K562 (cell line): Measurements from ENCODE around the gene C4orf50. TPM values are rescaled to one million over a fixed set of nuclear protein-coding genes. Genes with fewer than 3 reads are reported as not detected.

ENCODE experiments used
- C11orf30 ChIP-seq: fragments of 450-650 bp; IDR thresholded peaks from 2 replicates; pipeline ENCODE4 v1.6.1; 2016; ENCODE audit warnings: low read depth, mild to moderate bottlenecking
- CTCF ChIP-seq, 3 experiments: IDR thresholded peaks in 2 of 3; conservative IDR thresholded peaks in 1 of 3; 2 replicates each; pipeline ENCODE4 v1.5.1; 2011 to 2012; ENCODE audit warnings: low read length in 3 of 3, mild to moderate bottlenecking in 3 of 3, control low read depth in 2 of 3, improper control_type of control experiment in 1 of 3, inconsistent platforms in 1 of 3, low read depth in 1 of 3, mixed read lengths in 1 of 3, moderate library complexity in 1 of 3; ENCODE audit not compliant: insufficient read depth in 2 of 3
- JUN ChIP-seq, 2 experiments: sonication (generic) in 1 of 2; formaldehyde crosslinking in 1 of 2; IDR thresholded peaks; 2 replicates each; pipeline versions ENCODE4 v1.6.1 to v1.8.0; 2012 to 2022; ENCODE audit warnings: borderline replicate concordance in 2 of 2, mild to moderate bottlenecking in 2 of 2, improper control_type of control experiment in 1 of 2, low read depth in 1 of 2, low read length in 1 of 2, missing genetic modification reagents in 1 of 2
- MAFG ChIP-seq: fragments of 450-650 bp; conservative IDR thresholded peaks from 2 replicates; pipeline ENCODE4 v1.6.1; 2016; ENCODE audit warnings: missing genetic modification characterization, missing compliant biosample characterization
- RFX1 ChIP-seq: fragments of 450-650 bp; IDR thresholded peaks from 2 replicates; pipeline ENCODE4 v1.6.1; 2016; ENCODE audit warnings: mild to moderate bottlenecking, moderate library complexity
- ZNF12 ChIP-seq: sonication (generic); formaldehyde crosslinking; IDR thresholded peaks from 2 replicates; pipeline ENCODE4 v1.4.0; 2020; ENCODE audit warnings: mild to moderate bottlenecking, missing genetic modification reagents
- ZNF23 ChIP-seq: fragments of 250-450 bp; sonication (Bioruptor Pico); IDR thresholded peaks from 2 replicates; pipeline ENCODE4 v1.4.0; 2020; ENCODE audit warnings: mild to moderate bottlenecking
- ZNF316 ChIP-seq: fragments of 450-650 bp; IDR thresholded peaks from 2 replicates; pipeline ENCODE4 v1.6.1; 2016
- ZNF696 ChIP-seq: fragments of 250-450 bp; sonication (Bioruptor Pico); conservative IDR thresholded peaks from 2 replicates; pipeline ENCODE4 v1.4.0; 2020; ENCODE audit warnings: mild to moderate bottlenecking, moderate library complexity
- polyA plus RNA-seq, 8 experiments: library from polyadenylated mRNA; depleted of rRNA in 4 of 8; stranded (reverse) in 5 of 8; unstranded in 3 of 8; fragments of >200 nt; fragmentation: Nextera tagmentation in 2 of 8; fragmentation: Illumina TruSeq in 1 of 8; extraction: Ambion mirVana in 2 of 8; extraction: Trizol in 1 of 8; gene quantifications; 2 replicates each; pipeline versions ENCODE4 v1.2.1 to v1.2.3, GENCODE V29; 2011 to 2014; ENCODE audit warnings: inconsistent platforms in 1 of 8, missing spikeins in 1 of 8
- total RNA-seq, 7 experiments: library from RNA; depleted of rRNA in 6 of 7; stranded (reverse); fragments of >200 nt in 6 of 7; fragmentation: Illumina TruSeq in 2 of 7; extraction: Trizol in 2 of 7; gene quantifications; 2 replicates each; pipeline versions ENCODE4 v1.2.1 to v1.2.3, GENCODE V29; 2011 to 2021; ENCODE audit warnings: low replicate concordance in 1 of 7
- TF ChIP-seq, protein P1 (sequence below): fragments of 450-650 bp; IDR thresholded peaks from 2 replicates; pipeline ENCODE4 v1.6.1; 2017; ENCODE audit warnings: antibody characterized with exemption, mild to moderate bottlenecking
- TF ChIP-seq, protein P2 (sequence below), 2 experiments: fragments of 450-650 bp; formaldehyde crosslinking in 1 of 2; IDR thresholded peaks; 2 replicates each; pipeline versions ENCODE4 v1.4.0 to v1.6.1; 2014 to 2020; ENCODE audit warnings: mild to moderate bottlenecking in 2 of 2, borderline replicate concordance in 1 of 2, low read depth in 1 of 2

Gene C4orf50
- total and polyA plus RNA-seq, 9 of the 15 experiments (the other 6 are each of a cell fraction or from before 2014, with no cell fraction given): not detected

- TF ChIP-seq CTCF (IDR thresholded peaks at IDR 0.05 in 2 of 3, conservative IDR thresholded peaks at IDR 0.05 in 1 of 3; ENCODE audit: insufficient read depth in 2 of 3, low read depth in 1 of 3, low read length in 3 of 3) (peak in 2 of 3 experiments; percentile 6 to 24; a peak in 2 of 6 replicates), ZNF23 (CRISPR knock-in tag) (no peak), JUN (IDR thresholded peaks at IDR 0.05; ENCODE audit: borderline replicate concordance, low read depth, low read length) (no peak), JUN (CRISPR knock-in tag; IDR thresholded peaks at IDR 0.05; ENCODE audit: borderline replicate concordance) (no peak), ZNF316 (peak; percentile 37; the same call in 1 of the 2 replicates), C11orf30 (peak; percentile 66), ZNF696 (CRISPR knock-in tag) (no peak), RFX1 (no peak), ZNF12 (CRISPR knock-in tag) (no peak), MAFG (tag) (peak; percentile 75)
- TF ChIP-seq, protein P1, sequence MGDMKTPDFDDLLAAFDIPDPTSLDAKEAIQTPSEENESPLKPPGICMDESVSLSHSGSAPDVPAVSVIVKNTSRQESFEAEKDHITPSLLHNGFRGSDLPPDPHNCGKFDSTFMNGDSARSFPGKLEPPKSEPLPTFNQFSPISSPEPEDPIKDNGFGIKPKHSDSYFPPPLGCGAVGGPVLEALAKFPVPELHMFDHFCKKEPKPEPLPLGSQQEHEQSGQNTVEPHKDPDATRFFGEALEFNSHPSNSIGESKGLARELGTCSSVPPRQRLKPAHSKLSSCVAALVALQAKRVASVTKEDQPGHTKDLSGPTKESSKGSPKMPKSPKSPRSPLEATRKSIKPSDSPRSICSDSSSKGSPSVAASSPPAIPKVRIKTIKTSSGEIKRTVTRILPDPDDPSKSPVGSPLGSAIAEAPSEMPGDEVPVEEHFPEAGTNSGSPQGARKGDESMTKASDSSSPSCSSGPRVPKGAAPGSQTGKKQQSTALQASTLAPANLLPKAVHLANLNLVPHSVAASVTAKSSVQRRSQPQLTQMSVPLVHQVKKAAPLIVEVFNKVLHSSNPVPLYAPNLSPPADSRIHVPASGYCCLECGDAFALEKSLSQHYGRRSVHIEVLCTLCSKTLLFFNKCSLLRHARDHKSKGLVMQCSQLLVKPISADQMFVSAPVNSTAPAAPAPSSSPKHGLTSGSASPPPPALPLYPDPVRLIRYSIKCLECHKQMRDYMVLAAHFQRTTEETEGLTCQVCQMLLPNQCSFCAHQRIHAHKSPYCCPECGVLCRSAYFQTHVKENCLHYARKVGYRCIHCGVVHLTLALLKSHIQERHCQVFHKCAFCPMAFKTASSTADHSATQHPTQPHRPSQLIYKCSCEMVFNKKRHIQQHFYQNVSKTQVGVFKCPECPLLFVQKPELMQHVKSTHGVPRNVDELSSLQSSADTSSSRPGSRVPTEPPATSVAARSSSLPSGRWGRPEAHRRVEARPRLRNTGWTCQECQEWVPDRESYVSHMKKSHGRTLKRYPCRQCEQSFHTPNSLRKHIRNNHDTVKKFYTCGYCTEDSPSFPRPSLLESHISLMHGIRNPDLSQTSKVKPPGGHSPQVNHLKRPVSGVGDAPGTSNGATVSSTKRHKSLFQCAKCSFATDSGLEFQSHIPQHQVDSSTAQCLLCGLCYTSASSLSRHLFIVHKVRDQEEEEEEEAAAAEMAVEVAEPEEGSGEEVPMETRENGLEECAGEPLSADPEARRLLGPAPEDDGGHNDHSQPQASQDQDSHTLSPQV: no peak
- TF ChIP-seq, protein P2, sequence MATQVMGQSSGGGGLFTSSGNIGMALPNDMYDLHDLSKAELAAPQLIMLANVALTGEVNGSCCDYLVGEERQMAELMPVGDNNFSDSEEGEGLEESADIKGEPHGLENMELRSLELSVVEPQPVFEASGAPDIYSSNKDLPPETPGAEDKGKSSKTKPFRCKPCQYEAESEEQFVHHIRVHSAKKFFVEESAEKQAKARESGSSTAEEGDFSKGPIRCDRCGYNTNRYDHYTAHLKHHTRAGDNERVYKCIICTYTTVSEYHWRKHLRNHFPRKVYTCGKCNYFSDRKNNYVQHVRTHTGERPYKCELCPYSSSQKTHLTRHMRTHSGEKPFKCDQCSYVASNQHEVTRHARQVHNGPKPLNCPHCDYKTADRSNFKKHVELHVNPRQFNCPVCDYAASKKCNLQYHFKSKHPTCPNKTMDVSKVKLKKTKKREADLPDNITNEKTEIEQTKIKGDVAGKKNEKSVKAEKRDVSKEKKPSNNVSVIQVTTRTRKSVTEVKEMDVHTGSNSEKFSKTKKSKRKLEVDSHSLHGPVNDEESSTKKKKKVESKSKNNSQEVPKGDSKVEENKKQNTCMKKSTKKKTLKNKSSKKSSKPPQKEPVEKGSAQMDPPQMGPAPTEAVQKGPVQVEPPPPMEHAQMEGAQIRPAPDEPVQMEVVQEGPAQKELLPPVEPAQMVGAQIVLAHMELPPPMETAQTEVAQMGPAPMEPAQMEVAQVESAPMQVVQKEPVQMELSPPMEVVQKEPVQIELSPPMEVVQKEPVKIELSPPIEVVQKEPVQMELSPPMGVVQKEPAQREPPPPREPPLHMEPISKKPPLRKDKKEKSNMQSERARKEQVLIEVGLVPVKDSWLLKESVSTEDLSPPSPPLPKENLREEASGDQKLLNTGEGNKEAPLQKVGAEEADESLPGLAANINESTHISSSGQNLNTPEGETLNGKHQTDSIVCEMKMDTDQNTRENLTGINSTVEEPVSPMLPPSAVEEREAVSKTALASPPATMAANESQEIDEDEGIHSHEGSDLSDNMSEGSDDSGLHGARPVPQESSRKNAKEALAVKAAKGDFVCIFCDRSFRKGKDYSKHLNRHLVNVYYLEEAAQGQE (IDR thresholded peaks at IDR 0.05; ENCODE audit: borderline replicate concordance): no peak
- TF ChIP-seq, protein P2 (CRISPR knock-in tag; IDR thresholded peaks at IDR 0.05; ENCODE audit: low read depth): no peak
Measured at GRCh38 chr4:6032249-6033244, 14.3 kb upstream of the C4orf50 start (continued).
